GM19468 (cell line): ENCODE results near the gene GC.
"Not testable (repeated sequence)": the region's sequence is repeated elsewhere in the genome, so short reads cannot be mapped to it uniquely, and the experiment has no call there.

ENCODE experiments used
- ATAC-seq: cut with Tn5 transposase; IDR thresholded peaks from one replicate; pipeline ENCODE4 v1.9.1; 2021; ENCODE audit warnings: mild to moderate bottlenecking, moderate library complexity, moderate number of reproducible peaks; ENCODE audit not compliant: unreplicated experiment; ENCODE audit errors: extremely low read depth

The GC gene, protein sequence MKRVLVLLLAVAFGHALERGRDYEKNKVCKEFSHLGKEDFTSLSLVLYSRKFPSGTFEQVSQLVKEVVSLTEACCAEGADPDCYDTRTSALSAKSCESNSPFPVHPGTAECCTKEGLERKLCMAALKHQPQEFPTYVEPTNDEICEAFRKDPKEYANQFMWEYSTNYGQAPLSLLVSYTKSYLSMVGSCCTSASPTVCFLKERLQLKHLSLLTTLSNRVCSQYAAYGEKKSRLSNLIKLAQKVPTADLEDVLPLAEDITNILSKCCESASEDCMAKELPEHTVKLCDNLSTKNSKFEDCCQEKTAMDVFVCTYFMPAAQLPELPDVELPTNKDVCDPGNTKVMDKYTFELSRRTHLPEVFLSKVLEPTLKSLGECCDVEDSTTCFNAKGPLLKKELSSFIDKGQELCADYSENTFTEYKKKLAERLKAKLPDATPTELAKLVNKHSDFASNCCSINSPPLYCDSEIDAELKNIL

DNA sequence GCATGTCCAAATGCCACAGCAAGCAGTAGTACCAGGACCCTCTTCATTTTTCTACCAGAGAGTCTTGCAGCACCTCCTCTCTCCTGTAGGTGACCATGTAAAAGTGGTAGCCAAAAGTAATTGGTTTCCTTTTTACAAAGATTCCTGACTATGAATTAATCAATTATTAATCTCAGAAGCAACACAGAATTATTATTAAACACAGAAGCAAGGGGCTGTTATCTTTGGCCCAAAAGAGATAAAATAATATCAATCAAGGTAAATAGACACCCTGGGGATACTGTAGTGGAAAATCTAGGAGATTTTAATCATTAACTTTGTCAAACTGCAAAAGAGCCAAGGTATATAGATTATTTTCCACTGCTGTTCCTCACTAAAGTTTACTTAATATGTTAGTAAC lies at the start of gene GC:
TSS of gene GC (minus strand) at position 108 of the 400 bp plus-strand sequence. CDS start at position 47, 61 bp downstream.
- no peak for ATAC-seq

DNA sequence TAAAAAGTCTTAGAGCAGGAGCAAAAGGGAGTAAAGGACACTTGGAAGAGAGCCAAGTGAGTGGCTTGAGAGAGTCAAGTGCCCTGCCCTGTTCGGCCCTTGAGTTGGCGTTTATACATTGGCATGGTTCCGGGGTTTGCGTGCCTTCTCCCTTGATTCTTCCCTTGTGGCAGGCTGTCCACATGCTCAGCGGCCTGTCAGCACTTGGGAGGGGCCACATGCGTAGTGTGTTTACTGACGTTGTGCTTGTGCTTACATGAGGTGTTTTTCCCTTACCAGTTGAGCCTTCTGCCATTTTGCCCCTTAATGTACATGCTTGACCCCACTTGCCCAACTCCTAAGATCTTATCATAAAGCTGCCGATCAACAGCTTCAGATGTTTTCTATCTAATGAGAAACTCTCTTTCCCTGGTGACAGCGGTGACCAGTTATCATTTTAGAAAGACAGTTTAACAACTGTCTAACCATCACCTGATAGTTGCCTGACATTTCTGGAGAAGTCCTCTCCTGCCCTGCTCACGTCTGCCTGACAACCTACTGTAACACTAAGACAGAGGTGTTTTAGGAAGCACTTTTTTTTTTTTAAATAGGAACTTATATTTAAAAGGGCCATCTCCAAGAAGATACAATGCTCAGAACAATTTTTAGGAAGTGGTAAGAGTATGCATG lies 49.5 kb upstream of the GC start:
- ATAC-seq, result no peak

DNA sequence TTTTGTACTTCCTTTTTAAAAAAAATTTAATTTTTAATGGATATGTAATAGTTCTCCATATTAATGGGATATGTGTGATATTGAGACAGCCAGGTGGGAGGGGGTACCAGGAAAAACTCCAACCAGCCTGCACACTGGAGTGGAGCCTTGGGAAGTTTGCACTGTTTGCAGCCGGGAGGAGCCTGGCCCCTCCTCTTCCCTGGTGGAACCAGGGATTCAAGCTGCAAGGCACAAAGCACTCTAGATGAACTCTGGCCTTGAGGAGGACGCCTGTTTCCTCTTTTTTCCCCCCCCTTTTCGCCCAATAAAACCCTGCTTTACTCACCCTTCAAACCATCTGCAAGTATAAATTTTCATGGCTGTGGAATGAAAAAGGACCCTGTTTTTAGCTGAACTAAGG lies 48.2 kb upstream of the GC start:
- no peak for ATAC-seq

DNA sequence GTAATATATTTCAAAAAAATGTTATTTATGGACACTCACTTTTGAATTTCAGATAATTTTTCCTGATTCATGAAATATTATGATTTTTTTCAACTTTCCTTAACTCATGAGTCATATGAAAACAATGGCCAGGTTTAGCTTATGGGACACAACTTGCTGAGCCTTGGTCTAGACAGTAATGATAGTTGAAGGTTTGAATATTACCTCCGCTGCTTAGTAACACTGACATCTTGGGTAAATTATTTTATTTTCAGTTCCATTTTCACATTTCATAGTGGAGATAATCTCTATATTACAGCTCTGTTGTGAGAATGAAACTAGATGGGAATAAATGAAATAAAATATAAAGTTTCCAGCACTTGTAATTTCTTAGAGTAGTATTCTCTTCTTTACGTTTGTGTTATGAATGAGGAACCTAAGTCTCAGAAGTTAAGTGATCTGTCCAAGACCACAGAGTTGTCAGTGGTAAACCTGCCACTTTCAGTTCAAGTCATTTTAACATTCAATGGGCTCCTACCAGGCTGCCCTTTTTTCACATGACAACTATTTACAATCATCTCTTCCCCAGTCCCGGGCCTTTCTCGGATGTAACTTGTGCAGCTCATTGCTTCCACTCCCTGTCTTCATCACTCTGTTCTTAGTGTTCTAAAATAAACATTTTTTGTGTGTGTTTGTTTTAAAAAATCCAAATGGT lies 46.8 kb upstream of the GC start:
- ATAC-seq, result no peak

DNA sequence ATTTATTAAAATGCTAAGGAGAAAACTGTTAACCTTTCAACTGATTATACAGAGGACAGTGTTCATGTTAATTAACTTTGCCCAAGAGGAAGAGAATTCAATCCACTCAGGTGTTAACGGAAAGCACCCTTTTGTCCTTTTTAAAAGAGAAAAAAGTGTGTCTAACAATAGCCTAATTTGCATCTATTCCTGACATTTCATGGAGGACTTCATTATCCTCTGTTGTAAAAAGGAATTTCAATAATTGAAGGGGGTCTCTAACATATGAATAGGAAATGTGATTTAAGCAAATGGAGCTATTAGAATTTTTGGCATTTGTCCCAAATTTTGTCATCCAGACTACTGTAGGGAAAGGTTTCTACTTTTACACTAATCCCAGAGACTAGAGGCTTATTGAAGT lies 44.6 kb upstream of the GC start:
- ATAC-seq, result no peak

DNA sequence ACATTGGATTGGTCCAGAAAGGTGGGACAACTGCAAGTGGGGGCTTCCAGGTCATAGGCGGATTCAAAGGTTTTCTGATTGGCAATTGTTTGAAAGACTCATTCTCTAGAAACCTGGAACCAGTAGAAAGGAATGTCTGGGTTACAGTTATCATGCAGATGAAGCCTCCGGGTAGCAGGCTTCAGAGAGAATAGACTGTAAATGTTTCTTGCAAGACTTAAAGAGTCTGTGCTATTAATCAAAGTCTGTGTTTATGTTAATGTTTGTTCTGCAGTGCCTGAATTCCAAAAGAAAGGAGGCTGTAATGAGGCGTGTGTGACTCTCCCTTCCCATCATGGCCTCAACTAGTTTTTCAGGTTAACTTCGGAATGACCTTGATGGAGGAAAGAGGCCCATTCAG lies 43.9 kb upstream of the GC start:
- ATAC-seq, result no peak

DNA sequence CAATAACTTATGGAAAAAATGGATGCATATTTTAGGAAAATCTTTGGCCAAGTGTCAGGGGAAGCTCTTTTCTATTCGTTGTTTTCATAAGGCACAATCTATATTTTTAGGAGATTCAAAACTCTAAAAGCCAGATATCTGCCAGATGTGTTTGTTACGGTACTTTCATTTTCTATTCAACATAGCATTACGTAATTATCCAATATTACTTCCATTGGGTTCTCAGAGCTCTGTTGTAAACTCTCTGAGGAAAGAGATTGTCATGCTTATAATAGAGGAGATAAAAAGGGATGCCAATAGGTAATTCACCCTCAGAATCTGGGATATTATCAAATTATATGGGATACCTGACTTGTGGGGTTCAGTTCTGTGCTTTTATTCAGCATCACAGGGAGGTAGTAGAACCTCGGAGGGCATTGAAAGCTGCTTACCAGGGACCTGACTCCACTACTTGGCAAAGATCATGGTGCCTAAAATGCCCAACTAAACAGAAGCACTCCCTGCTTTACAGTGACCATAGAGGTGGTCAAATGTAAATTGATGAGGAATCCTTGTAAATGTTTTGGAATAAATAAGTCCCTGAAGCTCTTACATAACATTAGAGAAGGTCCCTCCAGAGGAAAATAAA lies 32.9 kb upstream of the GC start:
- ATAC-seq, result no peak

DNA sequence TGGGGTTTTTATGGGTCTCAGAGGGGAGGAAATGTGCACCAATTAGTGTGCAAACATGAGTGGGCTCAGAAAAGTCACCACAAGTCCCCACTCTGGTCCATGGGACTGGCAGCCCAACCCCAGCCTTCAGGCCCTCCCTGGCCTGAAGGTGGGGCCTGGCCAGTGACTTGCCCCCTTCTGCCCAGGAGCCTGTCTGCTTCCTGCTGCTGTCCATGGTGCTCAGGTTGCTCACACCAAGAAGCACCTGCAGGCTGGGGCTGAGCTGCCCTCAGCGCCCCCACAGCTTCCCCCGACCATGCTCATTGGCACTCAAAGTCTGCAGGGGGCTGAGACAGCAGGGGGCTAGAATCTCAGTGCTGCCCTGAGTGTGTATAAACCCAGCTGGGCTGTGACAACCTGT lies 30.6 kb upstream of the GC start:
- ATAC-seq, result no peak

DNA sequence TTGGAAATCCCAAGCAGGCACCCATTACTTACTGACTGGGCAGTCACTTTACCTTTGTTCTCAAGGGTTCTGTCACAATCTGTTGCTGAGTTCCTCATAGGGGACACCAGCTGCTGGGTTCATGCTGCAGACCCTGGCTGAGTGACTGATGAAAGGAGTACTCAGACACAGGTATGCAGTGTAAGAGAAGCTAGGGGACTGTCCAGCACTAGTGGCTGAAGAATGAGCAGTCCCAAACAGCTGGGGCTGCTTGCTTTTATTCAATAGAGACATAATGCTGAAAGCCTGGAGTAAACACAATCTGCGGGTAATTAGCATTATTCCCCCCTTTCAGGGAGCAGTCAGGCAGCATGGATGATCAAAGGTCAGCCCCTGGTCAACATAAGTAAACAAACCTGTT lies 25.9 kb upstream of the GC start:
- not testable (repeated sequence) for ATAC-seq

DNA sequence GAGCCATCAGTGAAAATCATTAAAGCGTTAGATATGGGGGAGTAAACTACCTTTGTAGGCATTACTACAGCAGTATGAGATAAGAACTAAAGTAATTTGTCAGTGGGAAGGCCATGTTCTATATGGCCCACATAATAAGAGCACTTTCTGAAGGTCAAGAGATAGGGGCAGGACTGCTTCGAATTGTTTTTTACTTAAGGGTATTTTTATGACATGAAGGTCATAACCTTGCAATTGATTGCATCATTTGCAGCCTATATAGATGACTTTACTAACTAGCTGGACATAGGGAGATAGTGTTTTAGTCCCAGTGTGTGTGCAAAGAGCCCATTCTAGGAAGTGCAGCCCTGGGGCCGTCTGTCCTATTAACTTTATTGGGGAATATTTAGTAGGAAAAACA lies 23.6 kb upstream of the GC start:
- ATAC-seq, result no peak

DNA sequence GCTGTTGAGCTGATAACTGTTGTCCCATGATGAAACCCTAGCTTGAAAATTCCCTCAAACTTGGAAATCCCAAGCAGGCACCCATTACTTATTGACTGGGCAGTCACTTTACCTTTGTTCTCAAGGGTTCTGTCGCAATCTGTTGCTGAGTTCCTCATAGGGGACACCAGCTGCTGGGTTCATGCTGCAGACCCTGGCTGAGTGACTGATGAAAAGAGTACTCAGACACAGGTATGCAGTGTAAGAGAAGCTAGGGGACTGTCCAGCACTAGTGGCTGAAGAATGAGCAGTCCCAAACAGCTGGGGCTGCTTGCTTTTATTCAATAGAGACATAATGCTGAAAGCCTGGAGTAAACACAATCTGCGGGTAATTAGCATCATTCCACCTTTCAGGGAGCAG lies 21.4 kb upstream of the GC start:
- ATAC-seq, result not testable (repeated sequence)

DNA sequence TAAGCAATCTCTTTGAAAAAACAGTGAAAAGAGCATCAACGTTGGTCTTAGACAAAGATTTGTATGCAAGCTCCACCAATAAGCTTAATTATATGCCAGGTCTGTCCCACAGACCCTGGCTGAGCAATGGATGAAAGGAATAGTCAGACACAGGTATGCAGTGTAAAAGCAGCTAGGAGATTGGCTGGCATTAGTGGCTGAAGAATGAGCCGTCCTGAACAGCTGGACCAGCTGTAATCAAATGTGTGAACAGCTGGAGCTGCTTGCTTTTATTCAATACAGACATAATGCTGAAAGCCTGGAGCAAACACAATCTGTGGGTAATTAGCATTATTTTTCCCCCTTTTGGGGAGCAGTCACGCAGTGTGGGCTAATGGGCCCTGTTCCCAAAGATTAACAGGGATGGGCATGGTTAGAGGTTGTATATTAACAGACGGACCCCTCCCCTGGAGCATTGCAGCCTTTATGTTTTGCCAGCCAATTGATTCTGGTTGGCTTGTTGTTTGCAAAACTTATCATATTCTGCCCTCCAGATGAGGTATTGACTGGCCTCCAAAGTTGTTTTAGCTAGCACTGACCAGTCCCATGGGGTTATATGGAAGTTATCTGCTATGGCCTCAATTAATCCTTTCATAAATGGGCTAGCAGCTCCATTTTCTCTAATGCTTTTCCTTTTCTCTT lies 20.3 kb upstream of the GC start:
- not testable (repeated sequence) for ATAC-seq

DNA sequence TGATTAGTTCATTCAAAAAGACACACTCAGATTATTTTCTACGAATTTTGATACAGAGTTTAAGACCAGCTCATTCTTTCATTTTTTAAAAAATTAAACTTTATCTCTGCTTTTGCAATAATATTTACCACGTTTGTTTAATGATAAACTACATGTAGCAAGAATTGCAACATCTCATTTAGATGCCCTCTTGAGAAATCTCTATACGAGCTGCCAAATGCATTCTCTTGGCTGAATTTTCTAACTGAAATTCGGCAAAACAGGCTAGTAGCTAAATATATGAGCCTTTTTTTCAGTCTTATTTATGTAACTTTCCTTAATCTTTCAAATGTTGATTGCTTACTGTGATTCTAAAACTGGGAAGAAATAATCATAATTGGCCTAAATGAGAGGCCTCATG lies 2.1 kb upstream of the GC start:
- ATAC-seq, result no peak

DNA sequence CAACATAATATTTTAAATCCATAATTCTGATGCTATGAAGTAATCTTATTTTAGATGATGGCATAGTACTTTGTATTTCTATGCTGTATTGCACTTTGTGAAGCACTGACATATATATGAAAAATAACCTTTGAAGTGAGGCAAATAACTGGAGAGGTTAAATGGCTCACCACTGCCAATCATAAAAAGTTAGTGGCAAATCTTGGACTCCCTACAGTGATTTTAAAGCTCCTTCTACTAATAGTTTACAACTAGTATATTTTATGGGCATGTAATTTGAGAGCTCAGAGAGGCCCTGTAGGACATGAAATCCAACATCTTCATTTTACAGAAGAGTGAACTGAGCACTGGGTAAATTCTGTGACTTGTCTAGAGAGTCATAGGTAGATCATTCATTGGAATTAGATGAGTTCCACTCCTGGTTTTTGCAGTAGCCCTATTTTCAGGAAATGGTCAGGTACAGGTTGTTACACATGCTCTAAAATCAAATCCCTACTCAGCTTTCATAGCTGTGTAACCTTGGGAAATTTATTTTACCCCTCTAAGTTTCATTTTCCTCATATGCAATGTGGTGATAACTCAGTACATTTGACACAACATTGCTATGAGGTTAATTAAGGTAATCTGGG lies 804 bp upstream of the GC start:
- ATAC-seq, result no peak

DNA sequence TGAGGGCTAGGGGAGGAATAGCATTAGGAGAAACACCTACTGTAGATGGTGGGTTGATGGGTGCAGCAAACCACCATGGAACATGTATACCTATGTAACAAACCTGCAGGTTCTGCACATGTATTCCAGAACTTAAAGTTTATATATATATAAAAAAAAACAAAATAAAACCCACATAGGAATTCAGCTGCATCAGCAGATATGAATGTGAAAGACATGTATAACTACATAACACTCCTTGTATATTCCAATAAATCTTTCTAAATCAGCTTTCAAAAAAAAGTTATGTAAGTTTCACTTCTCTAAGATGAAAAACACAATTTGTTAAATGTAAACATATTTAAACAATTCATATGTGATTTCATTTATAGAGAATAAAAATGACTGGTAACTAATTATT lies 6.0 kb downstream of the GC start:
- no peak for ATAC-seq

DNA sequence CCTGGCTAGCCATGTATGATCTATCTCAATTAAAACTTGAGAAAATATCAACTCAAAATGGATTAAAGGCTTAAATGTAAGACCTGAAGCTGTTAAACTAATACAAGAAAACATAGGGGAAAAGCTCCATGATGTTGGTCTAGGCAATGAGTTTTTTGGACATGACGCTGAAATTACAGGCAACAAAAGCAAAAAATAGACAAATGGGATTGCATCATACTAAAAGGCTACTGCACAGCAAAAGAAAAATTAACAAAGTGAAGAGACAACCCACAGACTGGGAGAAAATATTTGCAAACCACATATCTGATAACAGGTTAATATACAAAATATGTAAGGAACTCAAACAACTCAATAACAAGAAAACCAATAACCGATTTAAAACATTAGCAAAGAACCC lies 8.4 kb downstream of the GC start:
- ATAC-seq, result no peak

DNA sequence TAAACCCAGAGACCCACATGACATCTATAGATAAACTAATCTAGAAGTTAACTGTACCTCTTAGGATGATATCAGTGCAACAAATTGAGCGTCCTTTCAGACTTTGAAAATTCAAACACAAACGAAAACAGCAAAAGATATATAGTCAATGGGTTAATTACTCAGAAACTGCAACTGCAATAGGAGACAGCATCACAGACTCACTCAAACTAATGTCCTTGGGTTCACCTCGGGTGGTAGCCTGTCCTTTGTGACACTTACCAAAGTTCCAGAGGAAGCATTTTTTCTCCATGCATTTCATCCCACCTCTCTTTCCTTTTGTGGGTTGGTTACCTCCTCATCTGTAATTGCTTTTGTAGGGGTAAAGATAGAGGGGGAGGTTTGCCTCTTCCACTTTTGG lies 9.7 kb downstream of the GC start:
- no peak for ATAC-seq

DNA sequence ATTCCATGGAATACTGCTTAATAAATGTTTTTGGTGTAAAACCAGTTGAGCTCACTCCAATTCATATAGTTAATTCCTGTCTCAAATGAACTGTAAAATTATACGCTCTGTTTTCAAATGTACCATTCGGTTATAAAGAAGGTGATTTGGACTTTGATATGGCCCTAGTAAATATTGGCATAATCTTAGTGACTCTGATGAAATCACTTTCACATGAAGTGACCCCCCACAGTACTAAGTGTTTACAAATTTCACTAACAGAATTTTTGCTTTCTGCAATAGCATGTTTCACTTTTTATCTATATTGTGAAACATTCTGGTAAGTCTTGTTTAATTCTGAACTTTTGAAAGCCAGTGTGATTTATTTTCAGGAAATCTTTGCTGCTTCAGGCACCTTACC lies 10.9 kb downstream of the GC start:
- ATAC-seq, result no peak

DNA sequence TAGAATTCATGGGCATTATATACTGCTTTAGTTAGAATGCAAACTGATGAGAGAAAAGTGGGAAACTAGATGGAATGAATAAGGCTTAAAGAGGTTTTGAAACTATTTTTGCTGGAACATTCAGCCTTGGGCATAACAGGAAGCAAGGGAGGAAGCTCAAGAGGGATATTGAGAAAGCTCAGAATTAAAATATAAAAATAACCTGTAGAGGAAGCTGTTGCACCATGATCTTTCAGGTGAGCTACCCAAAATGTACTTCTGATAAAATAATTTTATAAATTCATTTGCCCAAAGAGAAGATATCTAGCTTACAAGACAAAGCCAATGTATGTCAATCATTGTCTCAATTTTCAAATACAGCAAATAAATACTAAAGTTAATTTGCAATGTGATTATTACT lies 11.3 kb downstream of the GC start:
- ATAC-seq, result no peak

DNA sequence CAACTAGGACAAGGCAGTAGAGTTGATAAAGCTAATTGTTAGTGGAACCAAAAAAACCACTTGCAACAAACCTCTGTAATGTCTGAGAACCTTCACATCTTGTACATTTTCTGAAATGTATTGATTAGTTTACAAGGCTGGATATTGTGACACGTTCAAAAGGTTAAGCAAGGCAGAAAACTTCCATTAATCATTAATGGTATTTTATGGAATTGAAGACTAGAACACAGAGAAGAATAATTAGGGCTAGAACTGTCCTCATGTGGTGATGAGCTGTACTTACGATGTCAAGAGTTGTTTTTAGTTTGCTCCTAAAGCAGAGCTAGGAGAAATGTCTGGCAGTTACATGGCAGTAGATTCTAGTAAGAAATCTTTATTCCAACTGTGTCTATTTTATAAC lies 12.3 kb downstream of the GC start:
- ATAC-seq, result no peak
